ENCODE measurements around the gene CCL17.
A peak's percentile ranks its signal among the peaks of the same experiment; 100 is the strongest.

- TF ChIP-seq, protein P1, sequence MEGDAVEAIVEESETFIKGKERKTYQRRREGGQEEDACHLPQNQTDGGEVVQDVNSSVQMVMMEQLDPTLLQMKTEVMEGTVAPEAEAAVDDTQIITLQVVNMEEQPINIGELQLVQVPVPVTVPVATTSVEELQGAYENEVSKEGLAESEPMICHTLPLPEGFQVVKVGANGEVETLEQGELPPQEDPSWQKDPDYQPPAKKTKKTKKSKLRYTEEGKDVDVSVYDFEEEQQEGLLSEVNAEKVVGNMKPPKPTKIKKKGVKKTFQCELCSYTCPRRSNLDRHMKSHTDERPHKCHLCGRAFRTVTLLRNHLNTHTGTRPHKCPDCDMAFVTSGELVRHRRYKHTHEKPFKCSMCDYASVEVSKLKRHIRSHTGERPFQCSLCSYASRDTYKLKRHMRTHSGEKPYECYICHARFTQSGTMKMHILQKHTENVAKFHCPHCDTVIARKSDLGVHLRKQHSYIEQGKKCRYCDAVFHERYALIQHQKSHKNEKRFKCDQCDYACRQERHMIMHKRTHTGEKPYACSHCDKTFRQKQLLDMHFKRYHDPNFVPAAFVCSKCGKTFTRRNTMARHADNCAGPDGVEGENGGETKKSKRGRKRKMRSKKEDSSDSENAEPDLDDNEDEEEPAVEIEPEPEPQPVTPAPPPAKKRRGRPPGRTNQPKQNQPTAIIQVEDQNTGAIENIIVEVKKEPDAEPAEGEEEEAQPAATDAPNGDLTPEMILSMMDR (IDR thresholded peaks at IDR 0.05), result no peak
- TF ChIP-seq POLR2AphosphoS5 (IDR thresholded peaks at IDR 0.05; ENCODE audit: insufficient read depth in 1 of 2, low read depth in 1 of 2), result peak; percentile 69 to 82
Measured at GRCh38 chr16:57372372-57373116, 32.0 kb upstream of the CCL17 start, which contains the start of gene CX3CL1.

Data from vagina (tissue), 2 donors.